HEK293 (cell line): ENCODE measurements around the gene AQP6.
A peak's percentile ranks its signal among the peaks of the same experiment; 100 is the strongest.

Source experiments
- CTCF ChIP-seq: fragments of 450-650 bp; formaldehyde crosslinking; IDR thresholded peaks from 2 replicates; pipeline ENCODE4 v1.5.1; 2016; ENCODE audit warnings: missing biosample characterization, missing genetic modification characterization
- PBX3 ChIP-seq: sonication (generic); formaldehyde crosslinking; IDR thresholded peaks from 2 replicates; pipeline ENCODE4 v1.8.1; 2022; ENCODE audit warnings: mild to moderate bottlenecking, moderate library complexity, missing genetic modification reagents
- PRDM10 ChIP-seq: fragments of 450-650 bp; formaldehyde crosslinking; IDR thresholded peaks from 2 replicates; pipeline ENCODE4 v1.5.1; 2016; ENCODE audit warnings: missing biosample characterization, missing genetic modification characterization
- SALL2 ChIP-seq: fragments of 450-650 bp; formaldehyde crosslinking; IDR thresholded peaks from 2 replicates; pipeline ENCODE4 v1.5.0; 2017; ENCODE audit warnings: missing biosample characterization, mild to moderate bottlenecking, missing genetic modification characterization, borderline replicate concordance
- SETDB1 ChIP-seq: IDR thresholded peaks from one replicate; pipeline ENCODE4 v1.6.1; 2017; ENCODE audit warnings: mild to moderate bottlenecking, low read length, moderate library complexity, mixed read lengths; ENCODE audit not compliant: insufficient read length
- TCF7L2 ChIP-seq: IDR thresholded peaks from 2 replicates; pipeline ENCODE4 v1.6.1; 2011; ENCODE audit warnings: low read depth, mild to moderate bottlenecking, inconsistent platforms, low read length, moderate library complexity, borderline replicate concordance
- TSHZ1 ChIP-seq: fragments of 450-650 bp; formaldehyde crosslinking; IDR thresholded peaks from 2 replicates; pipeline ENCODE4 v1.5.1; 2016; ENCODE audit warnings: missing biosample characterization, missing genetic modification characterization, borderline replicate concordance
- YY1 ChIP-seq: fragments of 450-650 bp; formaldehyde crosslinking; IDR thresholded peaks from 2 replicates; pipeline ENCODE4 v1.5.1; 2018; ENCODE audit warnings: missing biosample characterization, missing genetic modification characterization
- YY2 ChIP-seq: fragments of 450-650 bp; formaldehyde crosslinking; IDR thresholded peaks from 2 replicates; pipeline ENCODE4 v1.5.1; 2016; ENCODE audit warnings: missing biosample characterization, missing genetic modification characterization
- ZBTB21 ChIP-seq: fragments of 450-650 bp; formaldehyde crosslinking; IDR thresholded peaks from 2 replicates; pipeline ENCODE4 v1.5.1; 2017; ENCODE audit warnings: missing biosample characterization, missing genetic modification characterization
- ZBTB26 ChIP-seq: fragments of 450-650 bp; formaldehyde crosslinking; optimal IDR thresholded peaks from 2 replicates; pipeline ENCODE3; 2016; ENCODE audit warnings: missing biosample characterization, mild to moderate bottlenecking, missing genetic modification characterization
- ZFP69B ChIP-seq: fragments of 450-650 bp; formaldehyde crosslinking; IDR thresholded peaks from 2 replicates; pipeline ENCODE4 v1.5.1; 2016; ENCODE audit warnings: missing biosample characterization, missing genetic modification characterization
- ZNF292 ChIP-seq: fragments of 450-650 bp; formaldehyde crosslinking; IDR thresholded peaks from 2 replicates; pipeline ENCODE4 v1.5.1; 2016; ENCODE audit warnings: low read depth, missing biosample characterization, missing genetic modification characterization, borderline replicate concordance
- ZNF311 ChIP-seq: fragments of 450-650 bp; formaldehyde crosslinking; IDR thresholded peaks from 2 replicates; pipeline ENCODE4 v1.5.1; 2017; ENCODE audit warnings: missing biosample characterization, missing genetic modification characterization, borderline replicate concordance
- ZNF354C ChIP-seq: fragments of 450-650 bp; formaldehyde crosslinking; IDR thresholded peaks from 2 replicates; pipeline ENCODE4 v1.5.1; 2016; ENCODE audit warnings: missing biosample characterization, missing genetic modification characterization, low read depth, borderline replicate concordance
- ZNF416 ChIP-seq: fragments of 450-650 bp; formaldehyde crosslinking; IDR thresholded peaks from 2 replicates; pipeline ENCODE4 v1.5.1; 2016; ENCODE audit warnings: missing biosample characterization, missing genetic modification characterization
- ZNF513 ChIP-seq: fragments of 450-650 bp; IDR thresholded peaks from 2 replicates; pipeline ENCODE4 v1.5.1; 2018; ENCODE audit warnings: missing biosample characterization, missing genetic modification characterization
- ZNF558 ChIP-seq: fragments of 450-650 bp; formaldehyde crosslinking; IDR thresholded peaks from 2 replicates; pipeline ENCODE4 v1.5.1; 2016; ENCODE audit warnings: missing biosample characterization, missing genetic modification characterization
- ZNF561 ChIP-seq: fragments of 450-650 bp; IDR thresholded peaks from 2 replicates; pipeline ENCODE4 v1.5.1; 2018; ENCODE audit warnings: missing biosample characterization, missing genetic modification characterization, borderline replicate concordance
- ZNF626 ChIP-seq: fragments of 450-650 bp; sonication (Bioruptor Pico); formaldehyde crosslinking; IDR thresholded peaks from 2 replicates; pipeline ENCODE4 v1.5.1; 2018; ENCODE audit warnings: missing biosample characterization, missing genetic modification characterization, inconsistent platforms
- ZNF658 ChIP-seq: fragments of 450-650 bp; formaldehyde crosslinking; IDR thresholded peaks from 2 replicates; pipeline ENCODE4; 2016; ENCODE audit warnings: missing biosample characterization, missing genetic modification characterization
- ZNF677 ChIP-seq: fragments of 450-650 bp; IDR thresholded peaks from 2 replicates; pipeline ENCODE4 v1.5.0; 2018; ENCODE audit warnings: missing biosample characterization, mild to moderate bottlenecking, missing genetic modification characterization, moderate library complexity
- ZNF692 ChIP-seq: fragments of 450-650 bp; formaldehyde crosslinking; IDR thresholded peaks from 2 replicates; pipeline ENCODE4 v1.5.1; 2016; ENCODE audit warnings: missing biosample characterization, missing genetic modification characterization
- ZNF747 ChIP-seq: fragments of 450-650 bp; formaldehyde crosslinking; IDR thresholded peaks from 2 replicates; pipeline ENCODE4 v1.5.1; 2016; ENCODE audit warnings: missing biosample characterization, missing genetic modification characterization

The AQP6 gene

GRCh38 chr12:49967777-49968250 is 4.9 kb upstream of the AQP6 start (continued):
- TF ChIP-seq ZBTB26, result peak; percentile 4
- TF ChIP-seq PRDM10 (tag by site-specific recombination), result peak; percentile 53
- no peak for TF ChIP-seq CTCF (tag by site-specific recombination)
- TF ChIP-seq SETDB1, result no peak
- no peak for TF ChIP-seq YY2 (tag by site-specific recombination)
- no peak for TF ChIP-seq TCF7L2
- TF ChIP-seq ZNF513 (tag by site-specific recombination), result peak; percentile 70
- TF ChIP-seq ZNF658 (tag by site-specific recombination), result no peak
- no peak for TF ChIP-seq ZNF626
- TF ChIP-seq ZNF692 (tag by site-specific recombination), result peak; percentile 3; the same call in 1 of the 2 replicates
- no peak for TF ChIP-seq YY1
- no peak for TF ChIP-seq ZNF416
- peak; percentile 77; the same call in 1 of the 2 replicates for TF ChIP-seq ZFP69B (tag by site-specific recombination)
- no peak for TF ChIP-seq ZNF292 (tag by site-specific recombination)
- TF ChIP-seq ZNF354C (tag by site-specific recombination), result no peak
- TF ChIP-seq ZNF677 (tag by site-specific recombination), result no peak
- no peak for TF ChIP-seq ZNF747
- no peak for TF ChIP-seq ZBTB21 (tag by site-specific recombination)
- TF ChIP-seq SALL2 (tag by site-specific recombination), result no peak
- no peak for TF ChIP-seq PBX3 (CRISPR knock-in tag)
- TF ChIP-seq TSHZ1 (tag by site-specific recombination), result no peak
- no peak for TF ChIP-seq ZNF311 (tag by site-specific recombination)
- no peak for TF ChIP-seq ZNF558 (tag by site-specific recombination)
- no peak for TF ChIP-seq ZNF561 (tag by site-specific recombination)
